ENCODE measurements around the gene CCL4. TPM values are rescaled to one million over a fixed set of nuclear protein-coding genes. Genes with fewer than 3 reads are reported as not detected.
"Not testable (repeated sequence)": the region's sequence is repeated elsewhere in the genome, so short reads cannot be mapped to it uniquely, and the experiment has no call there.

CCL4 gene
- total RNA-seq (2021; ENCODE audit: unreplicated experiment) (0.51 TPM), Bru-seq, nascent RNA (not detected), BruChase-seq, experiment 1, labeled RNA remaining after a 2-hour chase (not detected), BruChase-seq, experiment 2, labeled RNA remaining after a 6-hour chase (not detected)
- polyA plus RNA-seq (2012; ENCODE audit: insufficient read length), result not detected
- long read RNA-seq, result 0 reads

DNA sequence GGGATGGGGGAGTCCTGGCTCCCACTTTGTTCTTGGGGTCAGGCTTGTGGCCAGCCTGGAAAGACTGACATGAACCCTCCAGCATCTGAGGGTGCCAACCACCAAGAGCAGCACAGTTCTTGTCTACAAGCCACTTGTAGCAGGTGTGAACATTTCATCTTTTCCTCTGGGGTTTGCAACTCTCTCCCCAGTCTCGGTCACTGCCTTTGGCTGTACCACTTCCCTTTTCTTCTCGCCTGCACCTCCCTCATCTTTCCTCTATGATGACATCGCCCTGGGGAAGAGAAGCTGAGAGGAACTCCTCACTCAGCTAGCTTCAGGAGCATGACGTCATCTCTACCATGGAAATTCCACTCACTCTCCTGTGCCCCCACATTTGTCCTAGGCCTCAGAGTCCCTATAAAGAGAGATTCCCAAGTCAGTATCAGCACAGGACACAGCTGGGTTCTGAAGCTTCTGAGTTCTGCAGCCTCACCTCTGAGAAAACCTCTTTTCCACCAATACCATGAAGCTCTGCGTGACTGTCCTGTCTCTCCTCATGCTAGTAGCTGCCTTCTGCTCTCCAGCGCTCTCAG, at the start of gene CCL4:
TSS of gene CCL4 (plus strand) at position 427 of the 575 bp plus-strand sequence. CDS start at position 506, 79 bp downstream.
- in situ Hi-C loops (cut with HindIII; ENCODE audit: low pct_unique_long_range_greater_than_20kb, low sequenced_read_pairs); DNase-seq (ENCODE audit: low read depth, low spot score); CTCF ChIA-PET; POLR2A ChIA-PET; H3K4me3 ChIP-seq (ENCODE audit: low read depth in 2 of 2, low read length in 2 of 2); H3K36me3 ChIP-seq (ENCODE audit: control insufficient read depth, insufficient read depth, low read length); BruUV-seq (replicated peaks); H3K4me1 ChIP-seq (ENCODE audit: control insufficient read depth, insufficient read depth, low read length); intact Hi-C loops (cut with micrococcal nuclease; ENCODE audit: unreplicated experiment); H3K27me3 ChIP-seq (ENCODE audit: control insufficient read depth, insufficient read depth, low read length); H3K9me3 ChIP-seq (ENCODE audit: control insufficient read depth, insufficient read depth, low read depth, low read length); H3K27ac ChIP-seq (ENCODE audit: low read length); ATAC-seq: not testable (repeated sequence)

DNA sequence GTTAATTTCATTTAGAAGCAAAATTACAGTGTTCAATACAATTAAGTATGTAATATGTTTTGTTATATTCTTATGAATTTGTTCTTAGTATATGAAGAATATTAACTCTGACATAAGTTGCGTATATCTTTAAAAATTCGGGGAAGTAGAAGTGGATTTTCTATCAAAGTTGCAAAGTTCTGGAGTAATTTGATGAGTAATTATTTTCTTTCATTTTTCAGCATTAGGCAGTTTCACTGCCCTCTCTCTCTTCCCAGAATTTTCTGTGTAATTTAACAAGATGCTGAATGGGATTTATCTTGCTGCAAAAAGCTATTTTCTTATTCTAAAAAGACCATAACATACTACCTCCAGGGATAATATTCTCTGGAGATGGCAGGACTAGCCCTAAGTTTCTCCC, 48.5 kb upstream of the CCL4 start:
- in situ Hi-C loops (cut with HindIII; ENCODE audit: low pct_unique_long_range_greater_than_20kb, low sequenced_read_pairs), result no loop called here
- intact Hi-C loops (cut with micrococcal nuclease; ENCODE audit: unreplicated experiment), result no loop called here
- DNase-seq (ENCODE audit: low read depth, low spot score) (no peak), ATAC-seq (no peak)
- no peak for TF ChIP-seq TCF7L2 (IDR thresholded peaks at IDR 0.05; ENCODE audit: low read depth, low read length)
- TF ChIP-seq, protein P1, sequence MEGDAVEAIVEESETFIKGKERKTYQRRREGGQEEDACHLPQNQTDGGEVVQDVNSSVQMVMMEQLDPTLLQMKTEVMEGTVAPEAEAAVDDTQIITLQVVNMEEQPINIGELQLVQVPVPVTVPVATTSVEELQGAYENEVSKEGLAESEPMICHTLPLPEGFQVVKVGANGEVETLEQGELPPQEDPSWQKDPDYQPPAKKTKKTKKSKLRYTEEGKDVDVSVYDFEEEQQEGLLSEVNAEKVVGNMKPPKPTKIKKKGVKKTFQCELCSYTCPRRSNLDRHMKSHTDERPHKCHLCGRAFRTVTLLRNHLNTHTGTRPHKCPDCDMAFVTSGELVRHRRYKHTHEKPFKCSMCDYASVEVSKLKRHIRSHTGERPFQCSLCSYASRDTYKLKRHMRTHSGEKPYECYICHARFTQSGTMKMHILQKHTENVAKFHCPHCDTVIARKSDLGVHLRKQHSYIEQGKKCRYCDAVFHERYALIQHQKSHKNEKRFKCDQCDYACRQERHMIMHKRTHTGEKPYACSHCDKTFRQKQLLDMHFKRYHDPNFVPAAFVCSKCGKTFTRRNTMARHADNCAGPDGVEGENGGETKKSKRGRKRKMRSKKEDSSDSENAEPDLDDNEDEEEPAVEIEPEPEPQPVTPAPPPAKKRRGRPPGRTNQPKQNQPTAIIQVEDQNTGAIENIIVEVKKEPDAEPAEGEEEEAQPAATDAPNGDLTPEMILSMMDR (IDR thresholded peaks at IDR 0.05), result no peak
- TF ChIP-seq POLR2AphosphoS5 (IDR thresholded peaks at IDR 0.05; ENCODE audit: low read depth, low read length), result no peak
- TF ChIP-seq SIN3A (IDR thresholded peaks at IDR 0.05; ENCODE audit: borderline replicate concordance, insufficient read depth, low read depth, low read length), result no peak
- TF ChIP-seq, protein P2, sequence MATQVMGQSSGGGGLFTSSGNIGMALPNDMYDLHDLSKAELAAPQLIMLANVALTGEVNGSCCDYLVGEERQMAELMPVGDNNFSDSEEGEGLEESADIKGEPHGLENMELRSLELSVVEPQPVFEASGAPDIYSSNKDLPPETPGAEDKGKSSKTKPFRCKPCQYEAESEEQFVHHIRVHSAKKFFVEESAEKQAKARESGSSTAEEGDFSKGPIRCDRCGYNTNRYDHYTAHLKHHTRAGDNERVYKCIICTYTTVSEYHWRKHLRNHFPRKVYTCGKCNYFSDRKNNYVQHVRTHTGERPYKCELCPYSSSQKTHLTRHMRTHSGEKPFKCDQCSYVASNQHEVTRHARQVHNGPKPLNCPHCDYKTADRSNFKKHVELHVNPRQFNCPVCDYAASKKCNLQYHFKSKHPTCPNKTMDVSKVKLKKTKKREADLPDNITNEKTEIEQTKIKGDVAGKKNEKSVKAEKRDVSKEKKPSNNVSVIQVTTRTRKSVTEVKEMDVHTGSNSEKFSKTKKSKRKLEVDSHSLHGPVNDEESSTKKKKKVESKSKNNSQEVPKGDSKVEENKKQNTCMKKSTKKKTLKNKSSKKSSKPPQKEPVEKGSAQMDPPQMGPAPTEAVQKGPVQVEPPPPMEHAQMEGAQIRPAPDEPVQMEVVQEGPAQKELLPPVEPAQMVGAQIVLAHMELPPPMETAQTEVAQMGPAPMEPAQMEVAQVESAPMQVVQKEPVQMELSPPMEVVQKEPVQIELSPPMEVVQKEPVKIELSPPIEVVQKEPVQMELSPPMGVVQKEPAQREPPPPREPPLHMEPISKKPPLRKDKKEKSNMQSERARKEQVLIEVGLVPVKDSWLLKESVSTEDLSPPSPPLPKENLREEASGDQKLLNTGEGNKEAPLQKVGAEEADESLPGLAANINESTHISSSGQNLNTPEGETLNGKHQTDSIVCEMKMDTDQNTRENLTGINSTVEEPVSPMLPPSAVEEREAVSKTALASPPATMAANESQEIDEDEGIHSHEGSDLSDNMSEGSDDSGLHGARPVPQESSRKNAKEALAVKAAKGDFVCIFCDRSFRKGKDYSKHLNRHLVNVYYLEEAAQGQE (IDR thresholded peaks at IDR 0.05; ENCODE audit: insufficient read depth in 1 of 2, low read depth in 2 of 2, low read length in 1 of 2), result no peak
- Histone ChIP-seq H3K27ac (ENCODE audit: low read length) (no peak overlapping the region), H3K27me3 (ENCODE audit: control insufficient read depth, insufficient read depth, low read length) (no peaks in the 10 kb centered on the region; the same call in 1 of the 2 replicates), H3K4me1 (ENCODE audit: control insufficient read depth, insufficient read depth, low read length) (no peaks in the 10 kb centered on the region), H3K9me3 (ENCODE audit: control insufficient read depth, insufficient read depth, low read depth, low read length) (no peaks in the 10 kb centered on the region), H3K4me3 (ENCODE audit: low read depth in 2 of 2, low read length in 2 of 2) (no peak overlapping the region), H3K36me3 (ENCODE audit: control insufficient read depth, insufficient read depth, low read length) (no peaks in the 10 kb centered on the region)
- ChIA-PET CTCF (no interaction called here), POLR2A (no interaction called here)
- no TSS peak for BruUV-seq (replicated peaks)

DNA sequence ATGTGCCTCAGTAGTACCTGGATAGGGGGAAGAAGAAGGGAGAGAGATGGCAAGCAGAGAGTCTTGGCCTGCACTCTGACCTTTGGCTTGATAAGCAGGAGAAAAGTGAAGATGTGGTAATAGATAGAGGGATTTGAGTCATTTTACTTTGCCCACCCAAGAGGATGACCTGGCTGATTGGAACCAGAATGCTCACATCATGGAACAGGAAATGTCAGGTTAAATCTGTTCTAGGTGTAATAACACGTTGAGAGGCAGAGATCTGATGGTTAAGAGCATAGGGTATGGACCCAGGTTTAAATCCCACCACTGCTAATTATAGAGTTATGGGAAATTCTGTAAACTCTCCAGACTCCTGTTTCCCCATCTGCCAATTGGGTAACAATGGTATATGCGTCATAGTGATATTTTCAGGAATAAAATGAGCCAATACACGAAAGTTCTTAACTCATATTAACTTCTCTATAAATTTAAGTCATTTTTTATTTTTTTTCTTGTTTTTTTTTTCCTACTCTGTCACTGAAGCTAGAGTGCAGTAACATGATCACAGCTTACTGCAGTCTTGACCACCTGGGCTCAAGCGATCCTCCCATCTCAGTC, 47.6 kb upstream of the CCL4 start:
- no TSS peak for BruUV-seq (replicated peaks)
- intact Hi-C loops (cut with micrococcal nuclease; ENCODE audit: unreplicated experiment) (no loop called here), in situ Hi-C loops (cut with HindIII; ENCODE audit: low pct_unique_long_range_greater_than_20kb, low sequenced_read_pairs) (no loop called here)
- no peaks in the 10 kb centered on the region for H3K9me3 ChIP-seq (ENCODE audit: control insufficient read depth, insufficient read depth, low read depth, low read length)
- H3K27me3 ChIP-seq (ENCODE audit: control insufficient read depth, insufficient read depth, low read length), result peaks cover 2% of the 10 kb centered on the region; the same call in 1 of the 2 replicates
- ChIA-PET CTCF (interaction anchor here (0.6 kb wide), 1 partner anchor 87 kb away, joined by 3 read pairs; no protein-coding TSS in a partner anchor), POLR2A (interaction anchor here (0.7 kb wide), 1 partner anchor 65 kb away, joined by 3 read pairs; no protein-coding TSS in a partner anchor)
- H3K27ac ChIP-seq (ENCODE audit: low read length), result no peak overlapping the region
- no peak overlapping the region for H3K4me3 ChIP-seq (ENCODE audit: low read depth in 2 of 2, low read length in 2 of 2)
- no peaks in the 10 kb centered on the region for H3K4me1 ChIP-seq (ENCODE audit: control insufficient read depth, insufficient read depth, low read length)
- ATAC-seq (no peak), DNase-seq (ENCODE audit: low read depth, low spot score) (no peak)
- H3K36me3 ChIP-seq (ENCODE audit: control insufficient read depth, insufficient read depth, low read length), result no peaks in the 10 kb centered on the region
- TF ChIP-seq, protein P2 (IDR thresholded peaks at IDR 0.05; ENCODE audit: insufficient read depth in 1 of 2, low read depth in 2 of 2, low read length in 1 of 2), result no peak
- TF ChIP-seq, protein P1 (IDR thresholded peaks at IDR 0.05), result no peak
- no peak for TF ChIP-seq TCF7L2 (IDR thresholded peaks at IDR 0.05; ENCODE audit: low read depth, low read length)
- TF ChIP-seq POLR2AphosphoS5 (IDR thresholded peaks at IDR 0.05; ENCODE audit: low read depth, low read length), result no peak
- TF ChIP-seq SIN3A (IDR thresholded peaks at IDR 0.05; ENCODE audit: borderline replicate concordance, insufficient read depth, low read depth, low read length), result no peak
